ENCODE measurements around the gene PCSK5.

Gene PCSK5

GRCh38 chr9:76371901-76372300, 481.4 kb downstream of the PCSK5 start:
- TF ChIP-seq, protein P1, sequence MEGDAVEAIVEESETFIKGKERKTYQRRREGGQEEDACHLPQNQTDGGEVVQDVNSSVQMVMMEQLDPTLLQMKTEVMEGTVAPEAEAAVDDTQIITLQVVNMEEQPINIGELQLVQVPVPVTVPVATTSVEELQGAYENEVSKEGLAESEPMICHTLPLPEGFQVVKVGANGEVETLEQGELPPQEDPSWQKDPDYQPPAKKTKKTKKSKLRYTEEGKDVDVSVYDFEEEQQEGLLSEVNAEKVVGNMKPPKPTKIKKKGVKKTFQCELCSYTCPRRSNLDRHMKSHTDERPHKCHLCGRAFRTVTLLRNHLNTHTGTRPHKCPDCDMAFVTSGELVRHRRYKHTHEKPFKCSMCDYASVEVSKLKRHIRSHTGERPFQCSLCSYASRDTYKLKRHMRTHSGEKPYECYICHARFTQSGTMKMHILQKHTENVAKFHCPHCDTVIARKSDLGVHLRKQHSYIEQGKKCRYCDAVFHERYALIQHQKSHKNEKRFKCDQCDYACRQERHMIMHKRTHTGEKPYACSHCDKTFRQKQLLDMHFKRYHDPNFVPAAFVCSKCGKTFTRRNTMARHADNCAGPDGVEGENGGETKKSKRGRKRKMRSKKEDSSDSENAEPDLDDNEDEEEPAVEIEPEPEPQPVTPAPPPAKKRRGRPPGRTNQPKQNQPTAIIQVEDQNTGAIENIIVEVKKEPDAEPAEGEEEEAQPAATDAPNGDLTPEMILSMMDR (IDR thresholded peaks at IDR 0.05; ENCODE audit: insufficient read depth, low read length, missing control alignments), result no peak
- POLR2A ChIA-PET, result no interaction called here
- DNase-seq (ENCODE audit: low read depth, low spot score), result no peak
- no peak overlapping the region for H3K4me3 ChIP-seq (ENCODE audit: low read depth, low read length)
- CTCF ChIA-PET, result interaction anchor here (1.2 kb wide), 1 partner anchor 22 kb away, joined by 4 read pairs; the partner anchor contains the start of gene RFK

DNA sequence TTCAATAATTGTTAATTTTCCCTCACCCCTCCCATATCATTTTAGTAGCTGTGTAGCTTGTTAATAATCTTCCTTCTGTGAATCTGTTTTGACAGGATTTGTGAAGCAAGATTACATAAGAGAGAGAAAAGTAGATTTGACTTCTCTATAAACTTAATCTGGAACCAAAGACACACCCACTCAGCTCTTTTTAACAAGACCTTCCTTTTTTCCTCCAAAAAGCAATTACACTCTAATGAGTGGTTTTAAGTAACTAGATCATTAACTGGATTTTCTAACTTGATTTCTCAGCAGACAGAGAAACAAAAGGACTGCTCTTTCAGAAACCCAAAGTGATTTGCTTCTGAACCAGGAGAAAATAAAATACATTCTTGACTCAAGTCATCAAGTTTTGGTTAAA, 481.9 kb downstream of the PCSK5 start:
- POLR2A ChIA-PET, result no interaction called here
- no peak overlapping the region for H3K4me3 ChIP-seq (ENCODE audit: low read depth, low read length)
- no peak for DNase-seq (ENCODE audit: low read depth, low spot score)
- TF ChIP-seq, protein P1 (IDR thresholded peaks at IDR 0.05; ENCODE audit: insufficient read depth, low read length, missing control alignments), result no peak
- CTCF ChIA-PET, result no interaction called here

DNA sequence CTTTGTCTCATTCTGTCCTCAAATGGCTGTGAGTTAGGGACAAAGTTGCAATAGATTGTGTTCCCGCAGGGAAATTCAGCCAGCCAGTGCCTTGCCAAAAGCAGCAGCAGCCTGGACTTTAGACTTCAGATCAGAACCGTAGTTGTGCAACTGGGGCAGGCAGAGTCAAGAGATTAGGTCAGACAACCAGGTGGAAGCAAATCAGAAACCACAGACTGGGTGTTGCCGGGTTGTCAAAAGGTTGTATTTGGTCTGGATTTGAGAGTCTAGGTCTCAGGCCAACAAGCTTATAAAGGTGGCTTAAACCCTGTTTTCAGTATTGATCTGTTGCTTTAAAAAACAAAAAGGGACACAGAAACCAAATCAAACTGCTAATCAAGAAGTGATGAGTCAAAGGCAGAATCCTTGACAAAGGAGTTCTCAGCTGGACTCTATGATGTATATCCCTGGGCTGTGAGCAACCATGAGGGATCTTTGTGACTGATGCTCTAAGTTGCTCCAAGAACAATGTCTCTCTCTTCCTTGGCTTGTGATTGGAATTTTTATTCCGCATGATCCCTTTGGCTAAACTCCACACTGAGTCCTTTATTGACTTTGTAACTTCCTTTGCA, 482.8 kb downstream of the PCSK5 start:
- no peak overlapping the region for H3K4me3 ChIP-seq (ENCODE audit: low read depth, low read length)
- ChIA-PET CTCF (interaction anchor here (3.2 kb wide), 1 partner anchor 21 kb away, joined by 9 read pairs; the partner anchor contains the start of gene RFK), POLR2A (no interaction called here)
- no peak for DNase-seq (ENCODE audit: low read depth, low spot score)
- TF ChIP-seq, protein P1 (IDR thresholded peaks at IDR 0.05; ENCODE audit: insufficient read depth, low read length, missing control alignments), result no peak

DNA sequence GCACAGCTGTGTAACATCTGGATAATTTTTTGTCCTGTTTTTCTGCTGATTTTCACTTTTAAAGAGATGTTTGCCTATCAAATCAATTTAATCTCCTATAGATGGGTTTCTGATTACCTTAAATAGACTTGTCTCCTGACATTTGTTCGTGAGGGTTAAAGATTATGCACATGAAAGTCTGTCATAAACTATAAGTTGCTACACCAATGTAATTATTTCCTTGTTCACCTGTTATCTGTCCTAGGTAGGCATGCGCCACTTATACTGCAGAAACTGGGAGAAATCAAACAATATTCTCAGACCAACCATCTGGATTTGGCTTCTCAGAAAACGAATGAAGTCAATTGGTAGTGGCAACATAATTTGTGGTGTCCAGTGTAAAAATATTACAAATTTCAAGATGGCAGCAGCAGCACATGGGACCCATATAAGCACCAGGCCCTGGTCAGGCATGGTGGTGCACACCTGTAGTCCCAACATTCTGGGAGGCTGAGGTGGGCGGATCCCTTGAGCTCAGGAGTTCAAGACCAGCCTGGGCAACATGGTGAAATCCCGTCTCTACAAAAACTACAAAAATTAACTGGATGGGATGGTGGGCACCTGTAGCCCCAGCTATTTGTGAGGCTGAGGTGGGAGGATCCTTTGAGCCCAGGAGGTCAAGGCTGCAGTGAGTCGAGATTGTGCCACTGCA, 483.5 kb downstream of the PCSK5 start:
- H3K4me3 ChIP-seq (ENCODE audit: low read depth, low read length), result no peak overlapping the region
- CTCF ChIA-PET, result interaction anchor here (1.3 to 3.2 kb wide), 2 partner anchors 20 to 285 kb away, joined by 4 to 9 read pairs; partner anchors contain the start of gene RFK
- TF ChIP-seq, protein P1 (IDR thresholded peaks at IDR 0.05; ENCODE audit: insufficient read depth, low read length, missing control alignments), result no peak
- POLR2A ChIA-PET, result no interaction called here
- DNase-seq (ENCODE audit: low read depth, low spot score), result no peak

DNA sequence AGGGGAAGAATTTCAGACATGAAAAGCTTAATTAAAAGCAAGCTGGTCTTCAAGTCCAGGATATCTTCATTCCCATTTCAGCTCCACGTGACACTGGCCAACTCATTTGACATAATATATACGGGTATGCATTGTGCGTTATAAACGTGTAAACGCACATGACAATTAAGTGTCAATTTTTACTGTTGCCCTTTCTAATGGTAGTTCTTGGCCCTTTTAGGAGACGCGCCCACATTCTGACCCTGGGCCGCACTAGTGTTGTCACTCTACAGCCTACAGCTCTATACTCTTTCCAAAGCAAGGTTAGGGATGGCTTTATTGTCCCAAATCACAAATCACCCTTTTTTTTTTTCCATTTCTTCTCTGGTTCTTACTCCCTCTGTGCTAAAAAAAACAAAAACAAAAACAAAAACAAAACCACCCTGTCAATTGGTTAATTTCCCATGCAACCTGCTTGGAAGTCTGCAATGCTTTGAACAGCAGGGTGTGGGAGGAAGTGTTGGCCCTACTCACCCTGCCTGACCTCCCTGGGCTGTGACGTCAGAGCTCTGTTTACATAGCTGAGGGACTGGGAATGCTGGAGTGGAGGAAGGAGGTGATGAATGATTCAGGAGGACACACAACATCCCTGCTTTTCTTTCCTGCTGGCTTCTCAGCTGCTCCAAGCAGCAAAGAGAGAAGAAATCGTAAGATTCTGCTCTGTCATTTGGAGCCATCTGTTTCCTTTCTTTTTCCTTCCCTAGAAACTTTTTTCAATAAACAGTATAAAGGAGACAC, 484.5 kb downstream of the PCSK5 start:
- ChIA-PET POLR2A (no interaction called here), CTCF (interaction anchor here (1.3 to 3.2 kb wide), 2 partner anchors 19 to 284 kb away, joined by 4 to 9 read pairs; partner anchors contain the start of gene RFK)
- no peak overlapping the region for H3K4me3 ChIP-seq (ENCODE audit: low read depth, low read length)
- peak; percentile 63 for DNase-seq (ENCODE audit: low read depth, low spot score)
- TF ChIP-seq, protein P1 (IDR thresholded peaks at IDR 0.05; ENCODE audit: insufficient read depth, low read length, missing control alignments), result no peak

DNA sequence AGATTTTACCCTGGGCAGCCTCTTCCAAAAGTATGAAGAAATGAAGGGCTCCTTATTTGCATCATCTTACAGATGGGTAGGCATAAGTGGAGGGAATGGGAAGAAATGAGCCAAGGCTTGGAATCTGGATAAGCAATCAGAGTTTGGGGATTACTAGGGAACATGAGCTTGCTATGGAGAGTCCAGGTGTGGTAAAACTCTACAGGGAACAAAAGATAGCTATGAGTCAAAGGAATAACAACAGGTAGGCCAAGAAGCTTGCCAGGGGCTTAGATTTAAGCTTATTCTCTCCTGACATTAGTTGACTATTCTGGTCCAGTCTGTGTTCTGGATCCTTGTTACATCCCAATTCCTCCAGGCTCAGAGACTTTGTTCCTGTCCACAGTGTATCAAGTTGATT, 487.3 kb downstream of the PCSK5 start:
- ChIA-PET CTCF (interaction anchor here (1.0 to 1.5 kb wide), 3 partner anchors 10 to 281 kb away, joined by 4 to 5 read pairs (median 4); no protein-coding TSS in a partner anchor), POLR2A (no interaction called here)
- no peak for DNase-seq (ENCODE audit: low read depth, low spot score)
- H3K4me3 ChIP-seq (ENCODE audit: low read depth, low read length), result no peak overlapping the region
- TF ChIP-seq, protein P1 (IDR thresholded peaks at IDR 0.05; ENCODE audit: insufficient read depth, low read length, missing control alignments), result no peak

Data from AG04449 (cell line).